GOT3 (cell line): ENCODE results near the gene UNC13D.
A peak's percentile ranks its signal among the peaks of the same experiment; 100 is the strongest.
"Not testable (repeated sequence)": the region's sequence is repeated elsewhere in the genome, so short reads cannot be mapped to it uniquely, and the experiment has no call there.

Source experiments
- DNase-seq: peaks from one replicate; lab custom pipeline; 2025; ENCODE audit warnings: mixed read lengths; lab: John Stamatoyannopoulos, UW

UNC13D gene

DNA sequence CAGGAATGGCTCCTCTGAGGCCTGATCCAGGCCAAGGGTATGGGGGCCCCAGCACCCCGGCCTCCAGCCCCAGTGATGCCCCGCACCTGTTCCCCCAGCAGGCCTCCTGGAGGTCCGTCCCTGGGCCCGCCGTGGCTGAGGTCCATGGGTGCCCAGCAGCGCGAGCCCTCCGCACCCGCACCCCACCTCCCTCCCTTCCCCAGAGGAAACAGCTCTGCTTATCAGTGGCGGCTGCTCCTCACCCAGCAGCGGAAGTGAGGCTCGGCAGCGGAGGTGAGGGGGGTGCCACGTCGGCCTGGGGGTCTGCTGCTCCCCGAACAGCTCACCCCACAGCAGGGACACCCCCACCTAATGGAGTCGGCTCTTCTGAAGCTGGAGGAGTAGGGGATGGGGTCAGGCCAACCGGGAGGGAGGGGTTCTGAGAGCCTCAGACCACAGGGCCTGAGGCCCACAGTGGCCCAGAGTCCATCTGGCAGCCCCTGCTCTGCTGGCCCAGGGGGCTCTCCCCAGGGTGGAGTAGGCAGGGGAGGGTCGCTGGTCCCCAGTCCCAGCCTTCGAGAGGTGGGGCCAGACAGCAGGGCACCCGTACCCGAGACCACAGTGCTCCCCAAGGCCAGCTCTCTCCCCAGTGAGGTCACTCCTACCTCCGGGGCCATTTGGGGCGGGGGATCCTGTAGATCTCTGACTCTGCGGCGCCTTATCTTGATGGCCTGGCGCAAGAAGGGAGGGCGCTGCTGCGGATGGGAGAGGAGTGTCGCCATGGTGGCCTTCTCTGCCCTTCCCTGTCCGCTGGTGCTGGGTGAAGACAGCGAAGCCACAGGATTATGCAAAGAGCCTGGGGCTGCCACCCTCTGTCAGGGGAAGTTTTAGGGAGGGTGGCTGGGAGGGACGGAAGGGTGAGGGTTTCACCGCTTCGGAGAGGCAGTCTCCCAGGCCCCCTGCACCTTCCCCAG is at the start of gene UNC13D:
UNC13D (minus strand) TSS at position 828 of the 953 bp plus-strand sequence; CDS start at position 761, 67 bp downstream.
- DNase-seq = no peak

DNA sequence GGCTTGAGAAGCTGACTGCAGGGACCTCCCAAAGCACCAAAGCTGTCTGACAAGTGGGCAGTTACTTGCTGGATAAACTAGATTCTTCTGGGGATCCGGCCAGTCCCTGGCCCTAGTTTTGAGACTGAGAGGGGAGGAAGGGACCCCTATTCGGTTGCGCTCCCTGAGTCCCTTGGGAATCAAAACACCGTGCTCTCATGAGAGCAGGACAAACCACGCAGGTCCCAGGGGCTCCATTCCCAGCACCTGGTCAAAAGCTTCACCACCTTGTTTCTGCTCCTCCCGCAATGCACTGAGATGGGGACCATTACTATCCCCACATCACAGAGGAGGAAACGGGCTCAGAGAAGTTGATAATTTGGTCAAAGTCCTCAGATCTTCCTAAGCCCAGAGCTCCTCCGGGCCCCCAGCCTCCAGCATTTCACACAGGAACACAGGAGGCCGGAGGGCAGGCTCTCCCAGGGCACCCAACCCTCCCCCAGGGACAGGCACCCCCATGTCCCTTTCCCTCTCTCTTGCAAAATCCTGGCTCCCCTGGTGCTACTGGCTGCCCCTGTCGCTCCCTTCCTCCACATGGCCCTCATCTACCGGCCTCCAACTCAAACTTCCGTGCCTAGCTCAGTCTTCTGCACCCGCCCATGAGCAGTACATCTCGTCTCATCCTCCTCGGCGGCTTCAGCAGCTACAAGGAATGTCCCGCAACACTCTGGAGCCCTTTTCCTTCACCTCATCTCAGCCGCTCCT is 49.3 kb upstream of the UNC13D start:
- DNase-seq = no peak

DNA sequence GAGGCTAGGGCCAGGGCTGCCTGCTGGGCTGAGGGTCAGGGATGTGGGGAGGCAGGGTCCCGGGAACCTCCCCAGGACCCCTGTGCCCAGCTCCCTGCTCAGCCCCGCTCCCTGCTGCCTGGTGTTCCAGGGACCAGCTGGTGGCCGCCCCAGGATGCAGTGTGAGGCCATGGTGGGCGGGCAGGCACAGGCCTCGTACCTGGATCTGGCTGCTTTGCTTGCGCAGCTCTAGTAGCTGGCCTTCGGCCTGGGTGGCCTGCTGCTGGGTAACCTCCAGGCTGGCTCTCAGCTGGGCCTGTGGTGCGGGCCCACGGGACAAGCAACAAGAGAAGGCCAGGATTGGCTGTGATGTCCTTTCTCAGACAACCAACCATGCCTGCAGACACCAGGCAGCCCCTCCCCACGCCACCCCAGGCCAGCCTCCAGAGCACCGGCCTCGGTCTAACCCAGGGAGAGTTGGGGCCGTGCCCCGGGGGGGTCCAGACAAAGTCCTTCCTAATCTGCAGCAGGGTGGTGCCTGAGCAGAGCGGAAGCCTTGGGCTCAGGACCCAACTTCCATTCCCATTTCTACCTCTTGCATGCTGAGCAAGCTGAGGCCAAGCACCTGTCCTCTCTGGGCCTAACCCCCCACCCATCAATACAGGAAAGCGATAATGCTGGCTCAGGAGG is 48.5 kb upstream of the UNC13D start:
- no peak for DNase-seq

DNA sequence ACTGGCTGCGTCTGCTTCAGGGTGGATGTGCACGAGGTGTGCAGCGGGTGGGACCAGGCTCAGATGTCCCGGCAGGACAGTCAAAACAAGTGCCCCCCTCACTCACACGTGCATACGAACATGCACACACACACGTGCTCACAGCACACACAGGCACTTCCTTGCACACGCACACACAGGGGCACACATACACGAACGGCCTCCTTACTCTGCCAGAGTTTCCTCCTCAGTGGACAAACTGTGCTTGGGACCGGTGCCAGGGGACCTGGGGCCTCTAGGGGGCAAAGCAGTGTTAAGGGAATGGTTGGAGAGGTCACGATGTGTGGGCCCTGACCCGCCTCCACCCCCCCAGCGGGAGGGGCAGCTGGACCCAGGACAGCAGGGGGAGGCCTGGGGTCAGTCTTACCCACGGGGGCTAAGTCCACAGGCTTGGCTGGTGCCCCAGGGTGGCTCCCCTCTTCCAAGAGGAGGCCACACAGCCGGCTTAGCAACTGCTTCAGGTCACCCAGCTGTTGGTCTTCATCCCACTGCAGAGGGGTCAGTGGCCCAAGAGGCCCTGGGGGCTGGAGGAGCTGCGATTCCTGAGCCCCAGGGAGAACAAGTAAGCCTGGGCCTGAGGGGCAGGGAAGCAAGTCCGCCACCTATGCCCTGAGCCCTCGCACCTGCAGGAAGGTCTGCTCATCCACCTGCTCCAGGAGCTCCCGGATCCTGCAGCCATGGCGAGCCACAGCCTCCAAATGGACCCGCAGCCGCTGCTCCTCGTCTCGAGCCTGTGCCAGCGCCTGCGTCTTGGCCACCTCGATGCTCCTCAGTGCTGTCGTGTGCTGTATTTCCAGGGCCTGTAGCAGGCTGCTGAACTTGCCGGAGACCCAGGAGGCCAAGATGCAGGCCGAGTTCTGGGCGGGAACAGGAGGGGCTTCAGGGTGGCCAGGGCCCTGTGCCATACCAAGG is 47.7 kb upstream of the UNC13D start:
- no peak for DNase-seq

DNA sequence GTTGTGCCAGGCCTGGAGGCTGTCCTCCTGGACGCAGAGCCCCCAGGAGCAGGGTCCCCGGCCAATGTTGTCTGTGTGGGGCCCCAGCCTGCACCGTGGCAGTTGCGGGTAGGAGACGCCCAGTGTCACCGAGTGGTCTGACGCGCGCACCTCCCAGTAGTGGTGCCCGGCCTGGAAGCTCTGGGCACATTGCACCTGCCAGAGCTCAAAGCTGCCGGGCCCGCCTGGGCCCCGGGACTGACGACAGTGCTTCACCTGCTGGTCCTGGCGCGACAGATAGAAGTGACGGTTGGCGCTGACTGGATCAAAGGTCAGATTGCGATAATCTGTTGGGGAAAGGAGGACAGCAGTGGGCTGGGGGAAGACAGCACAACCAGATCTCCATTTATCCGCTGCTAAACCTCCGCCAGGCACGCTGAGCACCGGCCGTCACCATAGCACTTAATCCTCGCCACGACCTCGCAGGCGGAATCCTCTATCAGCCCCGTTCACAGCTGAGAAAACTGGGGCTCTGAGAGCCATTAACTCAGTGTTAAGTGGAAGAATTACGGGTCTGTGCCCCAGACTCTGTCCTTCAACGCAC is 46.9 kb upstream of the UNC13D start:
- no peak for DNase-seq

DNA sequence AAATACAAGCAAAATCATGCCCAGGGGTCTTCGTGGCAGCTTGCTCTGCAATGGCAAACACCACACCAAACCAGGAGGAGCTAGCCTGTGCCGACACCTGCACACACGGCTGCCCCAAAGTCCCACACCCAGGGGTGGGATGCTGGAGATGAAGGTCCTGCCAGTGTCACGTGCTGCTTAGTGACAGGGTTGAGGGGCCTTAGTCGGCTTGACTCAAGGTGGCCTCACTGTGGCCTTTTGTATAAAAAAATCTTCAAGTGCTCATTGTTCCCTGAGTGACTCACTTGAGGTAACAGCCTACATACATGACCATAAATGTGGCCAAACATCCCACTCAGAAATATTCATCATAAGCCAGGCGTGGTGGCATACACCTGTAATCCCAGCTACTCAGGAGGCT is 45.2 kb upstream of the UNC13D start:
- no peak for DNase-seq

DNA sequence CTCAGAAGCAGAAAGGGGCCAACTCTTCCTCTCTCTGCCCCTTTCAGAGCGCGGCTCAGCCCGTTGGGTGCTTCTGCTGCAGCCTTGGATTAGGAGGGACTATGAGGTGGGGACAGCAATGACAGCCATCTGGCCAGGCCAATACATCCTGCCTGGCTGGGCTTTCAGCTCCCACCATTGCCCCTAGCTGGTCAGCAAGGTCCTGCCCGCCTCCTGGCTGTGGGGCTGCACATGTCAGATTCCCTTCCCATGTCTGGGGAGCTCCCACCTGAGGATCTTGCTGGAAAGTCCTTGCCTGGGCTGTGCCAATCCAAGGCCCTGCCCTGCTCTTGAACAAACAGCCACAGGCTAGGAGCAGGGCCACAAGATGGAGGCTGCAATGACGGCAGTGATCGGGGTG is 44.3 kb upstream of the UNC13D start:
- DNase-seq = no peak

DNA sequence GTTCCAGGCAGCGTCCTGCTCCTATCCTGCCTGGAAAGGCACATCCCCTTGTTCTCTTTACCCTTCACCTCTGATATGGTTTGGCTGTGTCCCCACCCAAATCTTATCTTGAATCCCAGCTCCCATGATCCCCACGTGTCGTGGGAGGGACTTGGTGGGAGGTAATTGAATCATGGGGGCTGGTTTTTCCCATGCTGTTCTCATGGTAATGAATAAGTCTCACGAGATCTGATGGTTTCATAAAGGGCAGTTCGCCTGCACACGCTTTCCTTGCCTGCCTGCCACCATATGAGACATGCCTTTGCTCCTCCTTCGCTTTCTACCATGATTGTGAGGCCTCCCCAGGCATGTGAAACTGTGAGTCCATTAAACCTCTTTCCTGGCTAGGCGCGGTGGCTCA is 41.7 kb upstream of the UNC13D start:
- not testable (repeated sequence) for DNase-seq

DNA sequence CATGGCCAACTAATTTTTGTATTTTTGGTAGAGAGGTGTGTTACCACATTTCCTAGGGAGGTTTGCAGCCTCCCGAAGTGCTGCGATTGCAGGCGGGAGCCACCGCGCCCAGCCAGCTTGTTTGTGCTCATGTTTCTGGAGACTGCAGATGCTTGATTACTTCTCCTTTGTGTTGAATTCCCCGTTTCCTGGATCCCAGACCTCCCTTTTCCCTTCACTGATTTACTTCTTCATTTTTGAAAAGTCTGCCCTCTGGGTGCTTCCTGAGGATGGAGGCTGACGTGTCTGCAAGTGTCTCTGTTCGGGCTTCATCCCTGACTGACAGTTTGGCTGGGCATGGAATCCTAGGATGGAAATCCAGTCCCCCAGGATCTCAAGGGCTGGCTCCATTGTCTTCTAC is 41.2 kb upstream of the UNC13D start:
- DNase-seq = no peak

DNA sequence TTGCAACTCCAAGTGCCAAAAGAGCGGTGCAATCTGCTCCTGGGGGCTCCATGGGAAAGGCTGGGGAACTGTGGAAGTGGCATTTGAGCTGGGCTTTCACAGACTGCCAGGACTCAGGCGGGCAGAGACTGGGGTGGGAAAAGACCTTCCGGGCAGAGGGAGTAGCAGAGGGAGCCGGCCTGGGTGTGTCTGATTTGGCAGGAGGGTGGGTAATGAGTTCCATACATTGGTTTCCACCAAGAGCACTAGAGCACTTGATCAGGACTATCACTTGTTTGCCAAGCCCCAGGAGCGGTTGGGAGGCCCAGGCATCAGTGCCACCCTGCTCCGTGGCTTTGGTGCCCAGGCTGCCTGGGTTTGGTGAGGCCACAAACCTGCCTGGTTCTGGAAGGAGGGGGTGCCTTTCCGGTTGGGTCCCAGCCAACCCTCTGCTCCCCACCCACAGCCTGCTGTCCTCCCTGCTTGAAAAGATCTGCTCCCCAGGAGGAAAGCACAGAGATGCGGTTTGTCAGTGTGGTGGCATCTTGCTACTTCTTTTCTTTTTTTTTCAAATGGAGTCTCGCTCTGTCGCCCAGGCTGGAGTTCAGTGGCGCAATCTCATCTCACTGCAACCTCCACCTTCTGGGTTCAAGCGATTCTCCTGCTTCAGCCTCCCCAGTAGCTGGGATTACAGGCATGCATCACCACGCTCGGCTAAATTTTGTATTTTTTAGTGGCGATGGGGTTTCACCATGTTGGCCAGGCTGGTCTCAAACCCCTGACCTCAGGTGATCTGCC is 37.7 kb upstream of the UNC13D start:
- DNase-seq = no peak

DNA sequence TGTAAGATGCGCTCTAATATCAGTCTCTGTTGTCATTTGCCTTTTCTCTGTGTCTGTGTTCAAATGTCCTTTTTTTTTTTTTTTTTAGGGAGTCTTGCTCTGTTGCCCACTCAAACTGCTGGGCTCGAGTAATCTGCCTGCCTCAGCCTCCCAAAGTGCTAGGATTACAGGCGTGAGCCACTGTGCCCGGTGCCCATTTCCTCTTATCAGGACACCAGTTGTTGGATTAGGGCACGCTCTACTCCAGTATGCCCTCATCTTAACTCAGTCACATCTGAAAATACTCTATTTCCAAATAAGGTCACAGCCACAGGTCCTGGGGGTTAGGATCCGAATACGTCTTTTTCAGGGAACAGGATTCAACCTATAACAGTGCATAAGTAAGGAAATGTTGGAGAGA is 36.1 kb upstream of the UNC13D start:
- DNase-seq = no peak

DNA sequence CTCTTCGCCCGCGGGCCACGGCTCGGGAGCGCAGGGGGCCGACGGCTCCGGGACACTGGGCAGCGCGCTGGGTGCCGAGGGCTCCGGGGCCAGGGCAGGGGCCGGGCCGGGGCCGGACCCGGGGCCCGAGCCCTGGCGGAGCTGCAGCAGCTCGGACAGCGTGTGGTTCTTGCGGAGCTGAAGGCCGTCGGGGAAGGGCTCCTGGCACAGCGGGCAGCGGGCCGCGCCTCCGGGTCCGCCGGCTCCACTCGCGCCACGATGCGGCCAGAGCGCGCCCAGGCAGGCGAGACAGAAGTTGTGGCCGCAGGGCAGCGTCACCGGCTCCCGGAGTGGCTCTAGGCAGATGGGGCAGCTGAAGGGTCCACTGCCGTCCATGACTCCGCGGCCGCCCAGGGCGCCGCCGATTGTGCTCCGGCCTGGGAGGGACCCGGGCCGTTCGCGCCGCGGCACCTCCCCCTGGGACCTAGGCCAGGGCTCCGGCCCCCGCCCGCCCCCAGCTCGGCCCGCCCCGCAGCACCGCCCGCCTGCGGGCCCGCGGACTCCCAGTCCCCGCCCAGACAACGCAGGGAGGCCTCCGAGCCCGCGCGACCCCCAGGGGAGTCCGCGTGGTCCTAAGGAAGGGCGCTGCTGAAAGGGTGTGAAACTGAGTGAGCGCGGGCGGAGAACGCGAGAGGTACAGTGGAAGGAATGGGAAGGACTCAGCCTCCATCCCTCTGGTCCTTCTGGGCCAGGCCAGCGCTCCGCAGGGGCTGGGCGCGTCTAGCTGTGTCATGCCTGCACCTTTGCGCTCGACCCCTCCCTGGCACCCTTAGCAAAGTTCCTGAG is 34.2 kb upstream of the UNC13D start, which contains the start of gene TRIM47:
TRIM47 (minus strand) TSS at position 408 of the 825 bp plus-strand sequence; CDS start at position 375, 33 bp downstream.
- peak; percentile 27 for DNase-seq

DNA sequence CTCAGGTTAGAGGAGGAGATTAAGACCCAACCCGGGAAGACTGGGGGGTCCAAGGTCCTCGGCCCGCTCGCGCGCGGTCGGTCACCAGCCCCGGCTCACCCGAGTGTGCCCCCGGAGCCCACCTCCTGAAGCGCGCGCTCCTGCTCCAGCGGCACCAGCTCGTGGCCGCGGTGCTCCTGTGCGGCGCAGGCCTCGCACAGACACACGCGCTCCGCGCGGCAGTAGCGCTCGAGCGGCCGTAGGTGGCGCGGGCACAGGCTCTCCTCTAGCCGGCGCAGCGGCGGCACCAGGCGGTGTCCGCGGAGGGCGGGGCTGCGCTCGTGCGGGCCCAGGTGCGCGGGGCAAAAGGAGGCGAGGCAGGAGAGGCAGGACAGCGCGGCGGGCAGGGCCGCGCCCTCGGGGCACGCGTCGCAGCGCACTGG is 33.6 kb upstream of the UNC13D start:
- DNase-seq = peak; percentile 34

DNA sequence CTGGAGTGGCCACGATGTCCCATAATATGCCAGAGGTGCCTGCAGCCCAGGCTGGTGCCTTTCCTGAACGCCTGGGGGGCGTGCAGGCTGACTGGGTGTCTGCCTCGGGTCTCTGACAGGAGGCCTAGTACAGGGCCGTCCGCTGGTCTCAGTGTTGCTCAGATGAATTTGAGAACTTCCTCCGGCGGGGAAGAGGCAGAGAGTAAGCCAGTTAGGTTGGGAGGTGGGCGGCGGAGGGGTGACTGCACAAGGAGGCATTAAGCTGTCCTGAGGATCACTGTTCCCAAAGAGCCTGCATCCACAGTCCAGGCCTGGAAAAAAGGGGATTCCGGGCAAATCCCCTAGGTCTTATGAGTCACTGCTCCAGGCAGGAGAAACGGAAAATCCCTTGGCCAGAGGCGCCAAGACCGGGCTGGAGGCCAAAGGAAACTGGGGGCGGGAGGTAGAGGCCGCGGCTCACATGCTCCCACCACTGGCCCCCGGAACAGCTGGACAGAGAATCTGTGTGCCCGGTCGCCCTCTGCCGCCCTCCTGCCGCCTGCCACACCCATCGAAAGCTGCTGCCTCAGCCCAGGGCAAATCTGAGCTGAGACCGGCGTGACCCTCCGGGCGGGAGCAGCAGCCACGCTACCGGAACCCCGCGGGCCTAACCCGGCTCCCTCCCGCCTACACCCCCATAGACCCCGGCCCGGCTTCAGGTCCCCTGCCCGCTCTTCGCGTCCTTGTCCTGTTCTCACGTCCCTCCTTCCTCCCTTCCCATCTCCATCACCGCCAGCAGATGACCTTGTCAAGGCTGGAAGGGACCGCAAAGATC is 32.9 kb upstream of the UNC13D start:
- DNase-seq = peak; percentile 92

DNA sequence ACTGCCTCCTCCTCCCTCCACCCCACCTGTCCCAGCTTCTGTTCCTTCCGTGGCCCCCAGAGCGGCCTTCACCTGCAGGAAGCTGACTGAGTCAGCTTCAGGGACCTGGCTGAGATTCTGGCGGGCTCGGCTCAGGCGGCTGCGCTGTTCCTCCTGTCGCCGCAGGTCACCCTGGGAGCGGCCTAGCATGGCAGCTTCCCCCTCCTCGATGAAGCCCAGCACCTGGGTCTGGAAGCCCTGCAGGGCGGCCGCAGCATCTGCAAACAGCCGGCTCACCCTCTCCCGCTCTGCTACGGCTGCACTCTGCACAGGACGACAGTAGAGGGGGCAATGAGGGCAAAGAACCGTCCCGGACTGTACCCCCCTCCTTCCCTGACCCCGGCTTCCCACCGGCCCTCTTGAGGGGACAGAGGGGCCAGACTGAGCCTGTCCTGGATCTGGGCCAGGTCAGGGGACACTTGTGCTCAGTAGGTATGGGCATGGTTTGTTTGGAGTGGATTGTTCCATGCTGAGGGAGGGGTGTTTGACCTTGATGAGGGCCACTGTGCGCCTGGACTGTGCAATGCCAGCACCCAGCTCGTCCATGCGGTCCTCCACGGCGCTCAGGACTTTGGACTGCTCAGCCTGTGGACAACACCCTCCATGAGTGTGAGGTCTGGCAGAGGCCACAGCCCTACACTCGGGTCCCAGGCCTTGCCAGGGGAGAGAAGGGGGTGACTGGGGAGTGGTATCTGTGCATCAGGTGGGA is 32.2 kb upstream of the UNC13D start:
- no peak for DNase-seq

DNA sequence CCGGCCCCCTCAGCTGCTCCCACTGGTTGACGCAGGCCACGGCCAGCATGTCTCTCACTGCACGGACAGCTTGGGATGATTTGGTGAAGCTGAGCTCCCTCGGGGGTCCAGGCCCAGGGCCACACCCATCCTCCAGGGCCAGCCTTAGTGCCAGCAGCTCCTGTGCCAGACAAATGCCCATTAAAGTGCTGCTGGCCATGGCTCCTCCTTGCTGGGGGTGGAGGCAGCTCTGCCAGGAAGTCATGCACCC is 31.7 kb upstream of the UNC13D start:
- DNase-seq = no peak

DNA sequence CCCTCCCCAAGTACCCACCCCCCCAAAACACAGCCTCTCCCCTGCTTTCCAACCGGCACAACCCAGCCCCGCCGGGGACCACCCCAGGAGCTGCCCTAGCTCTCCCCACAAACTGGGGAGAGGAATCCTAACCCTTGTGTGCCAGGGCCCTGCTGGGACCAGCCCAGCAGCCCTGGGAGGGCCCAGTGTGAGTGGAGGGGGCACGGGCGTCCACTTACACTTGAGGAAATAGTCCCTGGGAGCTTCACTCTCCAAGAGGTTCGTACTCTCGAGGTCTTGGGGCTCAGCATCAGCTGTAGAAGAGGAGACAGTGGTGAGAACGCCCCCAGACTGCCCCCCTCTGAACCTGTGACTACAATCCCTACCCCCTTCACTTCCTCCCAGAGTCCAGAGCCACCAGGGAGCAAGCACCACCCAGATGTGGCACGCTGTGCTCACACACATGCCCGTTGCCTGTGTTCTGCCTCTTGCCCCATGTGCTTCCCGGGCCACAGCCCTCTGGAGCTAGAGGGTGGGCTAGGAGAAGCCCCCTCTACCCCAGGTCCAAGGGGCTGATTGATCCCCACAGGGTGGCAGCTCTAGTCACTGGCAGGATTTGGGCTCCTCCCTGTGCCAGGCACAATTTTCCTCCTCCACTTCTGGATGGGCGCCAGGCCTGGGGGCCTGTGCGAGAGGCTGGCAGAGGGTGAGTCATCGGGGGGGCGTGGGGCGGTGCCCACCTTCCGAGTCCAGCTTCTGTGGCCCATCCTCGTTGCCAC is 31.2 kb upstream of the UNC13D start:
- DNase-seq = no peak
